Loucy (cell line): ENCODE data around the gene SPOCK1.

Source experiments
- H2AFZ ChIP-seq: fragments of 200-600 bp; sonication (generic); 2 replicates; pipeline ENCODE4 v1.6.0; 2016; ENCODE audit warnings: antibody characterized with exemption, mild to moderate bottlenecking, low read length, moderate library complexity
- H3F3A ChIP-seq: fragments of 200-600 bp; 2 replicates; pipeline ENCODE4 v1.6.0; 2016; ENCODE audit warnings: antibody characterized with exemption, low read depth, mild to moderate bottlenecking
- H3K27me3 ChIP-seq: fragments of 200-600 bp; sonication (generic); 2 replicates; pipeline ENCODE4 v1.6.1; 2014; ENCODE audit warnings: low read length, mild to moderate bottlenecking; ENCODE audit not compliant: insufficient read depth, poor library complexity, severe bottlenecking
- H3K36me3 ChIP-seq: fragments of 200-600 bp; sonication (generic); 2 replicates; pipeline ENCODE4 v1.6.1; 2016; ENCODE audit warnings: low read length; ENCODE audit not compliant: insufficient read depth
- H3K4me1 ChIP-seq: fragments of 200-600 bp; sonication (generic); 2 replicates; pipeline ENCODE4 v1.5.1; 2014; ENCODE audit warnings: low read length, mild to moderate bottlenecking; ENCODE audit not compliant: insufficient read depth, poor library complexity, severe bottlenecking
- H3K4me2 ChIP-seq: fragments of 200-600 bp; sonication (generic); 2 replicates; pipeline ENCODE4 v1.6.0; 2014; ENCODE audit warnings: antibody characterized with exemption, low read length, low read depth, mild to moderate bottlenecking; ENCODE audit not compliant: poor library complexity, severe bottlenecking
- H3K4me3 ChIP-seq: fragments of 200-600 bp; sonication (generic); 2 replicates; pipeline ENCODE4 v1.5.1; 2014; ENCODE audit warnings: low read length, mild to moderate bottlenecking, mixed read lengths; ENCODE audit not compliant: poor library complexity, severe bottlenecking
- H3K79me2 ChIP-seq: fragments of 200-600 bp; sonication (generic); 2 replicates; pipeline ENCODE4 v1.6.1; 2014; ENCODE audit warnings: low read length; ENCODE audit not compliant: insufficient read depth
- H3K9ac ChIP-seq: fragments of 200-600 bp; sonication (generic); 2 replicates; pipeline ENCODE4 v1.6.0; 2014; ENCODE audit warnings: mild to moderate bottlenecking, low read depth, low read length, moderate library complexity; ENCODE audit not compliant: poor library complexity, severe bottlenecking
- H3K9me2 ChIP-seq: fragments of 200-600 bp; sonication (generic); replicated peaks from 2 replicates; pipeline ENCODE4 v1.6.1; 2016; ENCODE audit warnings: low read depth, low read length, mixed read lengths
- H3K9me3 ChIP-seq: fragments of 200-600 bp; sonication (generic); 2 replicates; pipeline ENCODE4 v1.6.1; 2014; ENCODE audit warnings: mild to moderate bottlenecking, antibody characterized with exemption, low read length, low read depth; ENCODE audit not compliant: insufficient read depth
- H4K20me1 ChIP-seq: fragments of 200-600 bp; sonication (generic); 2 replicates; pipeline ENCODE4 v1.6.0; 2014; ENCODE audit warnings: antibody characterized with exemption, low read length, mild to moderate bottlenecking; ENCODE audit not compliant: insufficient read depth, poor library complexity, severe bottlenecking
- CTCF ChIP-seq: fragments of 200-600 bp; sonication (generic); conservative IDR thresholded peaks from 2 replicates; pipeline ENCODE4 v1.5.1; 2014; ENCODE audit warnings: mild to moderate bottlenecking, antibody characterized with exemption, low read length
- EZH2phosphoT487 ChIP-seq: fragments of 200-600 bp; IDR thresholded peaks from 2 replicates; pipeline ENCODE4 v1.6.1; 2018; ENCODE audit warnings: antibody characterized with exemption, mild to moderate bottlenecking, moderate library complexity, borderline replicate concordance

SPOCK1 gene

GRCh38 chr5:137164536-137164935, 334.6 kb downstream of the SPOCK1 start:
- H4K20me1 ChIP-seq, result no peaks in the 10 kb centered on the region
- H3K4me3 ChIP-seq, result no peak overlapping the region
- H3K36me3 ChIP-seq, result no peaks in the 10 kb centered on the region
- no peaks in the 10 kb centered on the region for H3K9me3 ChIP-seq
- H3K4me2 ChIP-seq, result no peak overlapping the region
- no peaks in the 10 kb centered on the region for H3F3A ChIP-seq
- H3K9me2 ChIP-seq, result no peaks in the 10 kb centered on the region
- no peaks in the 10 kb centered on the region for H3K27me3 ChIP-seq
- no peak for TF ChIP-seq EZH2phosphoT487
- no peak overlapping the region for H2AFZ ChIP-seq
- H3K4me1 ChIP-seq, result no peaks in the 10 kb centered on the region
- no peaks in the 10 kb centered on the region for H3K79me2 ChIP-seq
- no peak overlapping the region for H3K9ac ChIP-seq

- Histone ChIP-seq H3K79me2 (no peaks in the 10 kb centered on the region), H3K9me3 (no peaks in the 10 kb centered on the region), H3F3A (no peaks in the 10 kb centered on the region), H4K20me1 (no peaks in the 10 kb centered on the region), H3K9ac (no peak overlapping the region), H3K9me2 (no peaks in the 10 kb centered on the region), H3K27me3 (no peaks in the 10 kb centered on the region), H2AFZ (no peak overlapping the region), H3K4me3 (no peak overlapping the region), H3K4me1 (no peaks in the 10 kb centered on the region), H3K36me3 (no peaks in the 10 kb centered on the region), H3K4me2 (no peak overlapping the region)
- TF ChIP-seq CTCF (no peak), EZH2phosphoT487 (no peak)
Observed at GRCh38 chr5:137158691-137159090, 340.4 kb downstream of the SPOCK1 start.

GRCh38 chr5:137156180-137156579, 342.9 kb downstream of the SPOCK1 start:
- no peak overlapping the region for H2AFZ ChIP-seq
- H3K79me2 ChIP-seq, result no peaks in the 10 kb centered on the region
- H4K20me1 ChIP-seq, result no peaks in the 10 kb centered on the region
- H3K4me3 ChIP-seq, result no peak overlapping the region
- no peak overlapping the region for H3K9ac ChIP-seq
- no peak overlapping the region for H3K4me2 ChIP-seq
- TF ChIP-seq EZH2phosphoT487 (no peak), CTCF (no peak)
- H3K9me2 ChIP-seq, result no peaks in the 10 kb centered on the region
- no peaks in the 10 kb centered on the region for H3K27me3 ChIP-seq
- no peaks in the 10 kb centered on the region for H3K4me1 ChIP-seq
- no peaks in the 10 kb centered on the region for H3K9me3 ChIP-seq
- H3F3A ChIP-seq, result no peaks in the 10 kb centered on the region
- H3K36me3 ChIP-seq, result no peaks in the 10 kb centered on the region

GRCh38 chr5:137155261-137156000, 343.7 kb downstream of the SPOCK1 start:
- no peaks in the 10 kb centered on the region for H3K4me1 ChIP-seq
- no peaks in the 10 kb centered on the region for H3K36me3 ChIP-seq
- H3K9me3 ChIP-seq, result no peaks in the 10 kb centered on the region
- no peak for TF ChIP-seq CTCF
- no peak for TF ChIP-seq EZH2phosphoT487
- H3K79me2 ChIP-seq, result no peaks in the 10 kb centered on the region
- no peak overlapping the region for H3K4me3 ChIP-seq
- no peaks in the 10 kb centered on the region for H3K27me3 ChIP-seq
- no peaks in the 10 kb centered on the region for H3K9me2 ChIP-seq
- H2AFZ ChIP-seq, result no peak overlapping the region
- H3K9ac ChIP-seq, result no peak overlapping the region
- no peaks in the 10 kb centered on the region for H4K20me1 ChIP-seq
- no peaks in the 10 kb centered on the region for H3F3A ChIP-seq
- no peak overlapping the region for H3K4me2 ChIP-seq
